GM21528 (cell line): ENCODE data around the gene ZNF628.
A peak's percentile ranks its signal among the peaks of the same experiment; 100 is the strongest.

Experiments used
- ATAC-seq: cut with Tn5 transposase; IDR thresholded peaks from one replicate; pipeline ENCODE4 v1.9.1; 2021; ENCODE audit warnings: mild to moderate bottlenecking, moderate library complexity; ENCODE audit not compliant: unreplicated experiment, low FRiP score

The ZNF628 gene

GRCh38 chr19:55476100-55476775 lies at the start of gene ZNF628:
TSS of gene ZNF628 (plus strand) at chr19:55476617. CDS start at chr19:55479911, 3,294 bp downstream.
- ATAC-seq, result peak; percentile 81

- no peak for ATAC-seq
Measured at GRCh38 chr19:55431183-55431582, 45.2 kb upstream of the ZNF628 start.

- ATAC-seq, result no peak
Measured at GRCh38 chr19:55432241-55432959, 44.0 kb upstream of the ZNF628 start.

GRCh38 chr19:55433292-55433691 lies 43.1 kb upstream of the ZNF628 start:
- no peak for ATAC-seq

GRCh38 chr19:55434356-55434919 lies 42.0 kb upstream of the ZNF628 start:
- ATAC-seq, result no peak

- ATAC-seq, result no peak
Measured at GRCh38 chr19:55435020-55435419, 41.4 kb upstream of the ZNF628 start.

GRCh38 chr19:55436847-55437246 lies 39.6 kb upstream of the ZNF628 start:
- no peak for ATAC-seq

- ATAC-seq, result no peak
Measured at GRCh38 chr19:55437410-55437809, 39.0 kb upstream of the ZNF628 start.

- ATAC-seq, result no peak
Measured at GRCh38 chr19:55439052-55439451, 37.4 kb upstream of the ZNF628 start.

- ATAC-seq, result no peak
Measured at GRCh38 chr19:55440411-55441105, 35.9 kb upstream of the ZNF628 start.

- ATAC-seq, result no peak
Measured at GRCh38 chr19:55441319-55441691, 35.1 kb upstream of the ZNF628 start.

GRCh38 chr19:55441692-55442321 lies 34.6 kb upstream of the ZNF628 start:
- ATAC-seq, result no peak

- ATAC-seq, result no peak
Measured at GRCh38 chr19:55442372-55442961, 34.0 kb upstream of the ZNF628 start.

- no peak for ATAC-seq
Measured at GRCh38 chr19:55443045-55443823, 33.2 kb upstream of the ZNF628 start, which contains the start of gene SHISA7. TSS of gene SHISA7 (minus strand) at chr19:55443300. CDS start at chr19:55442863, 437 bp downstream.

- no peak for ATAC-seq
Measured at GRCh38 chr19:55443824-55444480, 32.5 kb upstream of the ZNF628 start.

- ATAC-seq, result no peak
Measured at GRCh38 chr19:55444646-55445045, 31.8 kb upstream of the ZNF628 start.

GRCh38 chr19:55446060-55446459 lies 30.4 kb upstream of the ZNF628 start:
- no peak for ATAC-seq

GRCh38 chr19:55447421-55448174 lies 28.8 kb upstream of the ZNF628 start:
- no peak for ATAC-seq
